H1 (cell line): ENCODE results near the gene PSORS1C1. TPM values are rescaled to one million over a fixed set of nuclear protein-coding genes. Genes with fewer than 3 reads are reported as not detected.
"Not testable (repeated sequence)": the region's sequence is repeated elsewhere in the genome, so short reads cannot be mapped to it uniquely, and the experiment has no call there.

Experiments used
- CTCF ChIA-PET: fragments of 300-600 bp; sonication (Branson Sonifier 250); formaldehyde crosslinking; loops from one replicate; lab custom pipeline; 2021; ENCODE audit not compliant: partially characterized antibody; lab: Charles Lee
- POLR2A ChIA-PET: fragments of 300-600 bp; sonication (Branson Sonifier 250); formaldehyde crosslinking; loops from one replicate; lab custom pipeline; 2021; ENCODE audit warnings: inconsistent platforms; ENCODE audit not compliant: partially characterized antibody; lab: Charles Lee
- DNase-seq, 2 experiments: peaks; one replicate each; pipeline versions ENCODE4 v3.0.0 to v3.0.0-alpha.2; 2010 to 2022; ENCODE audit warnings: low spot score in 2 of 2, low read depth in 1 of 2, mixed read lengths in 1 of 2
- FAIRE-seq: peaks from 2 replicates; lab custom pipeline; 2011; peaks lifted over from hg19 to GRCh38; lab: Jason Lieb, UNC
- H2AFZ ChIP-seq: 2 replicates; pipeline ENCODE4 v1.8.1; 2012; ENCODE audit warnings: low read length, inconsistent platforms
- H2AK5ac ChIP-seq: 2 replicates; pipeline ENCODE4 v1.6.1; 2013; ENCODE audit warnings: low read depth, low read length
- H2BK120ac ChIP-seq: replicated peaks from 2 replicates; pipeline ENCODE3; 2013; ENCODE audit warnings: low read depth, low read length, inconsistent platforms
- H2BK12ac ChIP-seq: 2 replicates; pipeline ENCODE4 v1.6.1; 2013; ENCODE audit warnings: low read depth, low read length
- H2BK15ac ChIP-seq: 2 replicates; pipeline ENCODE4 v1.6.1; 2013; ENCODE audit warnings: low read length
- H2BK20ac ChIP-seq: 2 replicates; pipeline ENCODE4 v1.6.1; 2013; ENCODE audit warnings: low read length
- H2BK5ac ChIP-seq: 2 replicates; pipeline ENCODE4 v1.6.1; 2013; ENCODE audit warnings: low read depth, low read length
- H3K14ac ChIP-seq: 2 replicates; pipeline ENCODE4 v1.6.1; 2013; ENCODE audit warnings: inconsistent platforms; ENCODE audit not compliant: insufficient read length
- H3K18ac ChIP-seq: 2 replicates; pipeline ENCODE4 v1.6.1; 2013; ENCODE audit warnings: low read length; ENCODE audit errors: extremely low read depth
- H3K23ac ChIP-seq: 2 replicates; pipeline ENCODE4 v1.6.1; 2013; ENCODE audit warnings: inconsistent platforms; ENCODE audit not compliant: insufficient read length
- H3K23me2 ChIP-seq: 2 replicates; pipeline ENCODE4 v1.6.1; 2013; ENCODE audit warnings: low read depth, low read length
- H3K27ac ChIP-seq: 2 replicates; pipeline ENCODE4 v1.6.1; 2011; ENCODE audit warnings: low read depth, low read length, inconsistent platforms
- H3K27me3 ChIP-seq, 4 experiments: replicated peaks in 1 of 4; 1 replicate in 1 of 4; 2 replicates in 3 of 4; pipeline versions ENCODE4 v1.6.1 to v1.8.1; 2011 to 2013; ENCODE audit warnings: low read length in 3 of 4, mild to moderate bottlenecking in 3 of 4, inconsistent platforms in 2 of 4, mixed read lengths in 2 of 4, moderate library complexity in 1 of 4; ENCODE audit not compliant: control insufficient read depth in 3 of 4, insufficient read depth in 3 of 4; ENCODE audit errors: extremely low read depth in 1 of 4
- H3K36me3 ChIP-seq, 4 experiments: 2 replicates each; pipeline versions ENCODE4 v1.6.1 to v1.8.1; 2011 to 2013; ENCODE audit warnings: mild to moderate bottlenecking in 4 of 4, low read length in 3 of 4, moderate library complexity in 2 of 4, control low read depth in 1 of 4, inconsistent platforms in 1 of 4; ENCODE audit not compliant: insufficient read depth in 4 of 4, control insufficient read depth in 2 of 4
- H3K4ac ChIP-seq: replicated peaks from 2 replicates; pipeline ENCODE3; 2013; ENCODE audit warnings: low read length, low read depth, mixed read lengths, inconsistent platforms; ENCODE audit not compliant: insufficient read length
- H3K4me1 ChIP-seq, 4 experiments: replicated peaks in 1 of 4; 1 replicate in 1 of 4; 2 replicates in 3 of 4; pipeline versions ENCODE4 v1.6.1 to v1.8.1; 2011 to 2013; ENCODE audit warnings: low read length in 3 of 4, inconsistent platforms in 2 of 4, mixed read lengths in 1 of 4; ENCODE audit not compliant: insufficient read depth in 4 of 4, control insufficient read depth in 3 of 4
- H3K4me2 ChIP-seq, 2 experiments: 2 replicates each; pipeline versions ENCODE4 v1.6.1 to v1.8.1; 2011 to 2013; ENCODE audit warnings: low read depth in 2 of 2, low read length in 2 of 2, control low read depth in 1 of 2, inconsistent platforms in 1 of 2, mild to moderate bottlenecking in 1 of 2; ENCODE audit not compliant: insufficient read depth in 1 of 2
- H3K4me3 ChIP-seq, 4 experiments: fragments of 200-600, 300-600 bp in 1 of 4; sonication (generic), shearing (Covaris generic), sonication (Bioruptor Twin) in 1 of 4; 2 replicates each; pipeline versions ENCODE4 v1.5.1 to v1.8.1; 2011 to 2016; ENCODE audit warnings: low read length in 4 of 4, low read depth in 3 of 4, control low read depth in 2 of 4, inconsistent platforms in 2 of 4, mild to moderate bottlenecking in 2 of 4, mixed read lengths in 1 of 4, moderate library complexity in 1 of 4; ENCODE audit not compliant: insufficient read depth in 2 of 4; ENCODE audit errors: extremely low read depth in 1 of 4
- H3K56ac ChIP-seq: replicated peaks from 2 replicates; pipeline ENCODE3; 2013; ENCODE audit warnings: low read depth, mild to moderate bottlenecking, mixed read lengths, low read length, inconsistent platforms; ENCODE audit not compliant: insufficient read length
- H3K79me1 ChIP-seq: 2 replicates; pipeline ENCODE4 v1.6.1; 2013; ENCODE audit warnings: low read depth, low read length, control low read depth
- H3K79me2 ChIP-seq, 2 experiments: 2 replicates each; pipeline versions ENCODE4 v1.6.1 to v1.8.1; 2012 to 2013; ENCODE audit warnings: low read length in 2 of 2, mild to moderate bottlenecking in 2 of 2, inconsistent platforms in 1 of 2; ENCODE audit not compliant: insufficient read depth in 2 of 2, control insufficient read depth in 1 of 2
- H3K9ac ChIP-seq, 4 experiments: replicated peaks in 1 of 4; 1 replicate in 1 of 4; 2 replicates in 3 of 4; pipeline versions ENCODE4 v1.6.1 to v1.8.1; 2011 to 2013; ENCODE audit warnings: low read depth in 3 of 4, low read length in 3 of 4, control low read depth in 2 of 4, mild to moderate bottlenecking in 2 of 4, moderate library complexity in 2 of 4, inconsistent platforms in 1 of 4; ENCODE audit errors: extremely low read depth in 1 of 4
- H3K9me3 ChIP-seq, 2 experiments: 2 replicates each; pipeline versions ENCODE4 v1.6.1 to v1.8.1; 2012 to 2013; ENCODE audit warnings: mild to moderate bottlenecking in 2 of 2, moderate library complexity in 2 of 2, control low read depth in 1 of 2, inconsistent platforms in 1 of 2, low read depth in 1 of 2, low read length in 1 of 2, mixed read lengths in 1 of 2; ENCODE audit not compliant: insufficient read depth in 2 of 2
- H4K20me1 ChIP-seq, 2 experiments: replicated peaks in 1 of 2; 2 replicates each; pipeline versions ENCODE3 to v1.8.1; 2011 to 2013; ENCODE audit warnings: inconsistent platforms in 2 of 2, low read length in 2 of 2, mild to moderate bottlenecking in 1 of 2; ENCODE audit not compliant: insufficient read depth in 2 of 2, control insufficient read depth in 1 of 2
- H4K5ac ChIP-seq: 2 replicates; pipeline ENCODE4 v1.6.1; 2013; ENCODE audit warnings: low read length, low read depth, mixed read lengths, inconsistent platforms; ENCODE audit not compliant: insufficient read length
- H4K8ac ChIP-seq: 2 replicates; pipeline ENCODE4 v1.8.0; 2013; ENCODE audit warnings: mild to moderate bottlenecking, moderate library complexity, low read length, inconsistent platforms; ENCODE audit not compliant: insufficient read depth; ENCODE audit errors: extremely low read depth
- H4K91ac ChIP-seq: replicated peaks from 2 replicates; pipeline ENCODE3; 2013; ENCODE audit warnings: low read length, mixed read lengths, inconsistent platforms; ENCODE audit not compliant: insufficient read length
- TEAD4 ChIP-seq: IDR thresholded peaks from 2 replicates; pipeline ENCODE4 v1.6.1; 2012; ENCODE audit warnings: low read depth, low read length, inconsistent platforms, mixed read lengths
- WGBS, 2 experiments: shearing (Covaris generic) in 1 of 2; methylation state at CpG; one replicate each; pipeline versions ENCODE4 v1.1.6 to v1.1.7; 2013 to 2015; ENCODE audit warnings: low lambda C conversion rate in 2 of 2, mixed read lengths in 2 of 2, inconsistent platforms in 1 of 2, low coverage in 1 of 2, missing lambda C conversion rate in 1 of 2; ENCODE audit not compliant: insufficient replicate concordance in 2 of 2, insufficient coverage in 1 of 2, insufficient read length in 1 of 2; ENCODE audit errors: extremely low coverage in 1 of 2, missing lambda C conversion rate in 1 of 2; 5-methylcytosine and 5-hydroxymethylcytosine counted together
- polyA plus RNA-seq, 7 experiments: library from polyadenylated mRNA; depleted of rRNA in 3 of 7; stranded (reverse) in 5 of 7; unstranded in 2 of 7; fragments of >200 nt in 5 of 7; fragments of 200-250 nt in 2 of 7; gene quantifications; 1 replicate in 5 of 7; 2 replicates in 1 of 7; 4 replicates in 1 of 7; pipeline versions ENCODE4 v1.2.1 to v1.2.3, GENCODE V29; 2011 to 2013; ENCODE audit warnings: missing spikeins in 2 of 7, mixed read lengths in 2 of 7
- total RNA-seq: library from RNA; stranded (reverse); fragmentation: NEBNext Ultra II Directional; extraction: Animal tissue kit (Norgen Biotek cat#: 25700); gene quantifications from 2 replicates; pipeline ENCODE4 v1.2.1, GENCODE V29; 2021

The PSORS1C1 gene
- total and polyA plus RNA-seq, 2 of the 8 experiments (the other 6 are each of a cell fraction or from before 2014, with no cell fraction given): 0.12 to 0.52 TPM

- H3K14ac ChIP-seq, H2AK5ac ChIP-seq, H2AFZ ChIP-seq, H3K18ac ChIP-seq, H2BK120ac ChIP-seq, H3K23me2 ChIP-seq, H3K4me1 ChIP-seq, H4K91ac ChIP-seq, H3K56ac ChIP-seq, H3K79me1 ChIP-seq, H3K27me3 ChIP-seq, H2BK15ac ChIP-seq, H3K4ac ChIP-seq, H3K4me3 ChIP-seq, H4K5ac ChIP-seq, H2BK12ac ChIP-seq, H4K8ac ChIP-seq, H3K79me2 ChIP-seq, H3K23ac ChIP-seq, DNase-seq, H3K36me3 ChIP-seq, H3K9me3 ChIP-seq, H3K27ac ChIP-seq, H4K20me1 ChIP-seq, H2BK5ac ChIP-seq, H2BK20ac ChIP-seq, H3K9ac ChIP-seq, H3K4me2 ChIP-seq, FAIRE-seq: not testable (repeated sequence)
- POLR2A ChIA-PET: interaction anchor here (61.6 kb wide), 1 partner anchor 36 kb away, joined by 2251 read pairs; the partner anchor contains the start of genes CCHCR1, CDSN, POU5F1 and PSORS1C1
- 72% methylated on average over 6 of the region's 6 CpGs; no CpG with 5 or more reads in 1 of the 2 experiments for WGBS, 2 experiments
- CTCF ChIA-PET: interaction anchor here (0.7 to 2.4 kb wide), 15 partner anchors 9 to 241 kb away, joined by 3 to 12 read pairs (median 3); no protein-coding TSS in a partner anchor
- TF ChIP-seq TEAD4: 0 out of 2 replicates have a peak, but pooled peaks have one; percentile 23
Measured at GRCh38 chr6:31183859-31184258, 69.3 kb downstream of the PSORS1C1 start.

DNA sequence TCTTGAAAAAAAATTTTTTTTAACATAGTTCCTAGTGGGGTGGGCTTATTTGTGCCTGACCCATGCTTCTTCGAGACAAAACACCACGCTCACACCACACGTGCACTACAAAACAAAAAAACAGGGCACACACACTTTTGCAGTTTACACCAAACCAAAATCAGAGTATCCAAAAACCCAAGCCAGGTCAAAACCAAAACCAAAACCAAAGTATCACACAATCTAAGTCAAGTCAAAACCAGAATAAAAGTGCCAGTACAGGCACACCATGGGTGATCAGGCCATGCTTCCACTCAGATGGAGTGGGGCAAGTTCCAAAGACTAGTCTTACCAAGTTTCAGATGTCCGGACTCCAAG is 71.1 kb downstream of the PSORS1C1 start:
- H3K4me1 ChIP-seq, H3K9ac ChIP-seq, H2BK15ac ChIP-seq, H3K56ac ChIP-seq, H4K91ac ChIP-seq, H2AFZ ChIP-seq, H3K18ac ChIP-seq, H2BK120ac ChIP-seq, H2BK12ac ChIP-seq, DNase-seq, H4K5ac ChIP-seq, FAIRE-seq, H2BK20ac ChIP-seq, H3K79me2 ChIP-seq, H3K27me3 ChIP-seq, H3K36me3 ChIP-seq, H4K8ac ChIP-seq, H3K79me1 ChIP-seq, H3K9me3 ChIP-seq, CTCF ChIA-PET, H3K4ac ChIP-seq, H3K27ac ChIP-seq, H2BK5ac ChIP-seq, H2AK5ac ChIP-seq, H4K20me1 ChIP-seq, H3K23ac ChIP-seq, H3K23me2 ChIP-seq, H3K14ac ChIP-seq, H3K4me2 ChIP-seq, H3K4me3 ChIP-seq: not testable (repeated sequence)
- WGBS, 2 experiments: 92% methylated on average over 4 of the region's 4 CpGs; no CpG with 5 or more reads in 1 of the 2 experiments
- POLR2A ChIA-PET: interaction anchor here (61.6 kb wide), 1 partner anchor 38 kb away, joined by 2251 read pairs; the partner anchor contains the start of genes CCHCR1, CDSN, POU5F1 and PSORS1C1
